ENCODE results near the gene PSMB7.

Gene PSMB7

GRCh38 chr9:124355039-124355940, 60.0 kb downstream of the PSMB7 start:
- DNase-seq: no peak

GRCh38 chr9:124354346-124355038, 60.8 kb downstream of the PSMB7 start:
- DNase-seq: no peak

- DNase-seq: no peak
These were observed 61.4 kb downstream of the PSMB7 start for GRCh38 chr9:124353811-124354274.

GRCh38 chr9:124353166-124353768, 62.0 kb downstream of the PSMB7 start:
- DNase-seq: no peak

- DNase-seq: no peak
These were observed 62.6 kb downstream of the PSMB7 start for GRCh38 chr9:124352616-124353015.

- DNase-seq: no peak
These were observed 63.4 kb downstream of the PSMB7 start for GRCh38 chr9:124351672-124352468.

- DNase-seq: no peak
These were observed 64.6 kb downstream of the PSMB7 start for GRCh38 chr9:124350494-124351263.

- no peak for DNase-seq
These were observed 65.4 kb downstream of the PSMB7 start for GRCh38 chr9:124349675-124350493.

- DNase-seq: no peak
These were observed 66.0 kb downstream of the PSMB7 start for GRCh38 chr9:124349267-124349666.

GRCh38 chr9:124348831-124349230, 66.4 kb downstream of the PSMB7 start:
- DNase-seq: no peak

- no peak for DNase-seq
These were observed 66.9 kb downstream of the PSMB7 start for GRCh38 chr9:124348363-124348762.

- DNase-seq: no peak
These were observed 67.3 kb downstream of the PSMB7 start for GRCh38 chr9:124347968-124348358.

- DNase-seq: no peak
These were observed 67.9 kb downstream of the PSMB7 start for GRCh38 chr9:124347206-124347967.

GRCh38 chr9:124346347-124347163, 68.7 kb downstream of the PSMB7 start:
- DNase-seq: no peak

GRCh38 chr9:124345751-124346281, 69.4 kb downstream of the PSMB7 start:
- DNase-seq: no peak

GRCh38 chr9:124345063-124345462, 70.2 kb downstream of the PSMB7 start:
- no peak for DNase-seq

GRCh38 chr9:124344291-124345050, 70.8 kb downstream of the PSMB7 start:
- DNase-seq: no peak

All from cortex of kidney (tissue), 1 donor.